ENCODE measurements around the gene SOWAHA.

DNA sequence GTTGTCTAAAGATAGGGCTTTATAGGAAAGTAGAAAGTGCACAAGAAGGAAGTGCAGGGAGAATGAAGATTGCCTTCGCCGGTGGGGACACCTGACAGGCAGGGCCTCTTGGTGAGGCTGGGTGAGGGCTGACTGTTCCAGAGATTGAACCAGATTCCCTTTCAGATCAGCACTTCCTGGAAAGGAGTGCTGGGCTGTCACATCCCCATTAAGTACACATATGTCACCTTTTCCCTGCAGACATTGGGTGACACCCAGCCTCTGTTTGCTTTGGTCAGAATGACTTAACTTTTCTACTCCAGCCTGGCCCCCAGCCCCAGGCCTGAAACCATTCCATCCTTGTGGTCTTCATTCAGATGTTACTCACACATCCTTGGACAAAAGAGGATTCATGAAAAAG lies 24.8 kb downstream of the SOWAHA start:
- no peak for TF ChIP-seq RAD21 (IDR thresholded peaks at IDR 0.05; ENCODE audit: low read depth)
- no peak for TF ChIP-seq POLR2A (IDR thresholded peaks at IDR 0.05; ENCODE audit: borderline replicate concordance, extremely low read depth, insufficient read depth, insufficient read length)
- TF ChIP-seq, protein P1, sequence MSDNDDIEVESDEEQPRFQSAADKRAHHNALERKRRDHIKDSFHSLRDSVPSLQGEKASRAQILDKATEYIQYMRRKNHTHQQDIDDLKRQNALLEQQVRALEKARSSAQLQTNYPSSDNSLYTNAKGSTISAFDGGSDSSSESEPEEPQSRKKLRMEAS (IDR thresholded peaks at IDR 0.05) = no peak
- TF ChIP-seq, protein P2, sequence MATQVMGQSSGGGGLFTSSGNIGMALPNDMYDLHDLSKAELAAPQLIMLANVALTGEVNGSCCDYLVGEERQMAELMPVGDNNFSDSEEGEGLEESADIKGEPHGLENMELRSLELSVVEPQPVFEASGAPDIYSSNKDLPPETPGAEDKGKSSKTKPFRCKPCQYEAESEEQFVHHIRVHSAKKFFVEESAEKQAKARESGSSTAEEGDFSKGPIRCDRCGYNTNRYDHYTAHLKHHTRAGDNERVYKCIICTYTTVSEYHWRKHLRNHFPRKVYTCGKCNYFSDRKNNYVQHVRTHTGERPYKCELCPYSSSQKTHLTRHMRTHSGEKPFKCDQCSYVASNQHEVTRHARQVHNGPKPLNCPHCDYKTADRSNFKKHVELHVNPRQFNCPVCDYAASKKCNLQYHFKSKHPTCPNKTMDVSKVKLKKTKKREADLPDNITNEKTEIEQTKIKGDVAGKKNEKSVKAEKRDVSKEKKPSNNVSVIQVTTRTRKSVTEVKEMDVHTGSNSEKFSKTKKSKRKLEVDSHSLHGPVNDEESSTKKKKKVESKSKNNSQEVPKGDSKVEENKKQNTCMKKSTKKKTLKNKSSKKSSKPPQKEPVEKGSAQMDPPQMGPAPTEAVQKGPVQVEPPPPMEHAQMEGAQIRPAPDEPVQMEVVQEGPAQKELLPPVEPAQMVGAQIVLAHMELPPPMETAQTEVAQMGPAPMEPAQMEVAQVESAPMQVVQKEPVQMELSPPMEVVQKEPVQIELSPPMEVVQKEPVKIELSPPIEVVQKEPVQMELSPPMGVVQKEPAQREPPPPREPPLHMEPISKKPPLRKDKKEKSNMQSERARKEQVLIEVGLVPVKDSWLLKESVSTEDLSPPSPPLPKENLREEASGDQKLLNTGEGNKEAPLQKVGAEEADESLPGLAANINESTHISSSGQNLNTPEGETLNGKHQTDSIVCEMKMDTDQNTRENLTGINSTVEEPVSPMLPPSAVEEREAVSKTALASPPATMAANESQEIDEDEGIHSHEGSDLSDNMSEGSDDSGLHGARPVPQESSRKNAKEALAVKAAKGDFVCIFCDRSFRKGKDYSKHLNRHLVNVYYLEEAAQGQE (IDR thresholded peaks at IDR 0.05; ENCODE audit: low read depth) = no peak

All from HCT116 (cell line).